HEK293 (cell line): Measurements from ENCODE around the gene ARHGEF2.

Experiments
- GFI1B ChIP-seq: fragments of 450-650 bp; formaldehyde crosslinking; IDR thresholded peaks from 2 replicates; pipeline ENCODE4 v1.5.1; 2016; ENCODE audit warnings: missing biosample characterization, missing genetic modification characterization
- GLIS2 ChIP-seq: fragments of 450-650 bp; formaldehyde crosslinking; IDR thresholded peaks from 2 replicates; pipeline ENCODE4 v1.5.1; 2016; ENCODE audit warnings: missing biosample characterization, missing genetic modification characterization
- KLF1 ChIP-seq: fragments of 450-650 bp; formaldehyde crosslinking; IDR thresholded peaks from 2 replicates; pipeline ENCODE4 v1.5.1; 2016; ENCODE audit warnings: missing biosample characterization, missing genetic modification characterization
- KLF8 ChIP-seq: fragments of 450-650 bp; formaldehyde crosslinking; IDR thresholded peaks from 2 replicates; pipeline ENCODE4 v1.5.1; 2016; ENCODE audit warnings: missing biosample characterization, missing genetic modification characterization
- KLF9 ChIP-seq: fragments of 450-650 bp; formaldehyde crosslinking; IDR thresholded peaks from 2 replicates; pipeline ENCODE4 v1.5.1; 2016; ENCODE audit warnings: missing biosample characterization, missing genetic modification characterization, low read depth
- OVOL3 ChIP-seq: fragments of 450-650 bp; formaldehyde crosslinking; IDR thresholded peaks from 2 replicates; pipeline ENCODE4 v1.5.1; 2016; ENCODE audit warnings: missing biosample characterization, missing genetic modification characterization
- PRDM1 ChIP-seq: fragments of 450-650 bp; formaldehyde crosslinking; IDR thresholded peaks from 2 replicates; pipeline ENCODE4; 2016; ENCODE audit warnings: missing biosample characterization, missing genetic modification characterization
- PRDM2 ChIP-seq: fragments of 450-650 bp; formaldehyde crosslinking; IDR thresholded peaks from 2 replicates; pipeline ENCODE4 v1.5.1; 2016; ENCODE audit warnings: missing biosample characterization, missing genetic modification characterization, borderline replicate concordance
- SCRT2 ChIP-seq: fragments of 450-650 bp; formaldehyde crosslinking; IDR thresholded peaks from 2 replicates; pipeline ENCODE4 v1.5.1; 2016; ENCODE audit warnings: missing biosample characterization, missing genetic modification characterization
- TCF7L2 ChIP-seq: IDR thresholded peaks from 2 replicates; pipeline ENCODE4 v1.6.1; 2011; ENCODE audit warnings: low read depth, mild to moderate bottlenecking, inconsistent platforms, low read length, moderate library complexity, borderline replicate concordance
- YY2 ChIP-seq: fragments of 450-650 bp; formaldehyde crosslinking; IDR thresholded peaks from 2 replicates; pipeline ENCODE4 v1.5.1; 2016; ENCODE audit warnings: missing biosample characterization, missing genetic modification characterization
- ZBTB7A ChIP-seq: fragments of 450-650 bp; formaldehyde crosslinking; IDR thresholded peaks from 2 replicates; pipeline ENCODE4 v1.5.1; 2016; ENCODE audit warnings: low read depth, missing biosample characterization, missing genetic modification characterization
- ZFHX2 ChIP-seq: fragments of 450-650 bp; formaldehyde crosslinking; conservative IDR thresholded peaks from 2 replicates; pipeline ENCODE4 v1.5.1; 2016; ENCODE audit warnings: missing biosample characterization, missing genetic modification characterization
- ZFP69B ChIP-seq: fragments of 450-650 bp; formaldehyde crosslinking; IDR thresholded peaks from 2 replicates; pipeline ENCODE4 v1.5.1; 2016; ENCODE audit warnings: missing biosample characterization, missing genetic modification characterization
- ZIC2 ChIP-seq: fragments of 450-650 bp; formaldehyde crosslinking; IDR thresholded peaks from 2 replicates; pipeline ENCODE4 v1.5.1; 2016; ENCODE audit warnings: missing biosample characterization, missing genetic modification characterization
- ZNF133 ChIP-seq: fragments of 450-650 bp; formaldehyde crosslinking; IDR thresholded peaks from 2 replicates; pipeline ENCODE4 v1.5.1; 2016; ENCODE audit warnings: missing biosample characterization, missing genetic modification characterization
- ZNF140 ChIP-seq: fragments of 450-650 bp; formaldehyde crosslinking; IDR thresholded peaks from 2 replicates; pipeline ENCODE4 v1.5.1; 2016; ENCODE audit warnings: missing biosample characterization, missing genetic modification characterization
- ZNF157 ChIP-seq: fragments of 450-650 bp; formaldehyde crosslinking; IDR thresholded peaks from 2 replicates; pipeline ENCODE4 v1.5.1; 2016; ENCODE audit warnings: missing biosample characterization, missing genetic modification characterization
- ZNF19 ChIP-seq: fragments of 450-650 bp; formaldehyde crosslinking; IDR thresholded peaks from 2 replicates; pipeline ENCODE4; 2016; ENCODE audit warnings: missing biosample characterization, missing genetic modification characterization, low read depth
- ZNF24 ChIP-seq: fragments of 450-650 bp; formaldehyde crosslinking; IDR thresholded peaks from 2 replicates; pipeline ENCODE4 v1.5.1; 2016; ENCODE audit warnings: missing biosample characterization, missing genetic modification characterization
- ZNF280C ChIP-seq: fragments of 450-650 bp; formaldehyde crosslinking; IDR thresholded peaks from 2 replicates; pipeline ENCODE4 v1.5.1; 2016; ENCODE audit warnings: missing biosample characterization, missing genetic modification characterization
- ZNF335 ChIP-seq: fragments of 450-650 bp; formaldehyde crosslinking; conservative IDR thresholded peaks from 2 replicates; pipeline ENCODE4 v1.5.1; 2016; ENCODE audit warnings: missing biosample characterization, missing genetic modification characterization
- ZNF433 ChIP-seq: fragments of 450-650 bp; formaldehyde crosslinking; IDR thresholded peaks from 2 replicates; pipeline ENCODE4 v1.5.1; 2016; ENCODE audit warnings: missing biosample characterization, missing genetic modification characterization, low read depth
- ZNF514 ChIP-seq: fragments of 450-650 bp; formaldehyde crosslinking; IDR thresholded peaks from 2 replicates; pipeline ENCODE4 v1.5.1; 2016; ENCODE audit warnings: missing biosample characterization, missing genetic modification characterization
- ZNF521 ChIP-seq: fragments of 450-650 bp; formaldehyde crosslinking; IDR thresholded peaks from 2 replicates; pipeline ENCODE4 v1.5.1; 2017; ENCODE audit warnings: missing biosample characterization, mild to moderate bottlenecking, missing genetic modification characterization
- ZNF580 ChIP-seq: fragments of 450-650 bp; formaldehyde crosslinking; IDR thresholded peaks from 2 replicates; pipeline ENCODE4 v1.5.1; 2016; ENCODE audit warnings: missing biosample characterization, missing genetic modification characterization
- ZNF623 ChIP-seq: fragments of 450-650 bp; formaldehyde crosslinking; IDR thresholded peaks from 2 replicates; pipeline ENCODE4 v1.5.1; 2016; ENCODE audit warnings: missing biosample characterization, missing genetic modification characterization
- ZNF645 ChIP-seq: fragments of 450-650 bp; formaldehyde crosslinking; IDR thresholded peaks from 2 replicates; pipeline ENCODE4; 2016; ENCODE audit warnings: missing biosample characterization, missing genetic modification characterization
- ZNF660 ChIP-seq: fragments of 450-650 bp; IDR thresholded peaks from 2 replicates; pipeline ENCODE4 v1.5.1; 2018; ENCODE audit warnings: missing biosample characterization, mild to moderate bottlenecking, missing genetic modification characterization
- ZNF692 ChIP-seq: fragments of 450-650 bp; formaldehyde crosslinking; IDR thresholded peaks from 2 replicates; pipeline ENCODE4 v1.5.1; 2016; ENCODE audit warnings: missing biosample characterization, missing genetic modification characterization
- ZNF791 ChIP-seq: fragments of 450-650 bp; formaldehyde crosslinking; IDR thresholded peaks from 2 replicates; pipeline ENCODE4 v1.5.1; 2016; ENCODE audit warnings: missing biosample characterization, missing genetic modification characterization
- ZSCAN16 ChIP-seq: fragments of 450-650 bp; formaldehyde crosslinking; IDR thresholded peaks from 2 replicates; pipeline ENCODE4 v1.5.1; 2016; ENCODE audit warnings: missing biosample characterization, missing genetic modification characterization
- ZSCAN30 ChIP-seq: fragments of 450-650 bp; IDR thresholded peaks from 2 replicates; pipeline ENCODE4 v1.5.1; 2018; ENCODE audit warnings: missing biosample characterization, mild to moderate bottlenecking, missing genetic modification characterization, moderate library complexity

Gene ARHGEF2

GRCh38 chr1:155910621-155911121 is 67.7 kb downstream of the ARHGEF2 start (continued):
- TF ChIP-seq ZNF280C (tag by site-specific recombination) (no peak), OVOL3 (tag by site-specific recombination) (no peak), YY2 (tag by site-specific recombination) (no peak), ZSCAN16 (tag by site-specific recombination) (no peak), ZNF514 (no peak), ZNF791 (tag by site-specific recombination) (no peak), PRDM1 (tag by site-specific recombination) (0 out of 2 replicates have a peak, but pooled peaks have one; percentile 20), PRDM2 (no peak), ZNF623 (tag by site-specific recombination) (no peak), ZNF24 (tag by site-specific recombination) (no peak), KLF1 (tag by site-specific recombination) (no peak), ZNF19 (tag by site-specific recombination) (no peak), ZNF692 (tag by site-specific recombination) (no peak), TCF7L2 (no peak), GLIS2 (tag by site-specific recombination) (peak; percentile 75), ZNF335 (tag by site-specific recombination) (peak; percentile 61), ZFP69B (tag by site-specific recombination) (no peak), ZNF521 (tag by site-specific recombination) (no peak), ZNF157 (no peak), ZNF660 (tag by site-specific recombination) (peak; percentile 23; the same call in 1 of the 2 replicates), GFI1B (tag by site-specific recombination) (no peak), ZNF140 (tag by site-specific recombination) (no peak), ZNF645 (no peak), ZNF433 (no peak), SCRT2 (tag by site-specific recombination) (no peak), KLF9 (tag by site-specific recombination) (no peak), ZIC2 (tag by site-specific recombination) (no peak), ZBTB7A (tag by site-specific recombination) (no peak), ZFHX2 (tag by site-specific recombination) (no peak), ZNF580 (no peak), ZNF133 (tag by site-specific recombination) (no peak), ZSCAN30 (tag by site-specific recombination) (no peak), KLF8 (no peak)
